Retinal pigment epithelial cell (primary cell): Measurements from ENCODE around the gene CARD8.
A peak's percentile ranks its signal among the peaks of the same experiment; 100 is the strongest.

Source experiments
- DNase-seq: peaks from one replicate; pipeline ENCODE4 v3.0.0-alpha.2; 2010; ENCODE audit warnings: low read depth
- H3K4me3 ChIP-seq: 2 replicates; pipeline ENCODE4 v1.5.1; 2011; ENCODE audit warnings: mild to moderate bottlenecking, low read length, control low read depth, moderate library complexity
- TF ChIP-seq, protein P1 (sequence below): conservative IDR thresholded peaks from 2 replicates; pipeline ENCODE4 v1.5.1; 2011; ENCODE audit warnings: low read depth, low read length, control low read depth, inconsistent platforms

CARD8 gene

GRCh38 chr19:48182434-48182833 is 73.3 kb downstream of the CARD8 start:
- TF ChIP-seq, protein P1, sequence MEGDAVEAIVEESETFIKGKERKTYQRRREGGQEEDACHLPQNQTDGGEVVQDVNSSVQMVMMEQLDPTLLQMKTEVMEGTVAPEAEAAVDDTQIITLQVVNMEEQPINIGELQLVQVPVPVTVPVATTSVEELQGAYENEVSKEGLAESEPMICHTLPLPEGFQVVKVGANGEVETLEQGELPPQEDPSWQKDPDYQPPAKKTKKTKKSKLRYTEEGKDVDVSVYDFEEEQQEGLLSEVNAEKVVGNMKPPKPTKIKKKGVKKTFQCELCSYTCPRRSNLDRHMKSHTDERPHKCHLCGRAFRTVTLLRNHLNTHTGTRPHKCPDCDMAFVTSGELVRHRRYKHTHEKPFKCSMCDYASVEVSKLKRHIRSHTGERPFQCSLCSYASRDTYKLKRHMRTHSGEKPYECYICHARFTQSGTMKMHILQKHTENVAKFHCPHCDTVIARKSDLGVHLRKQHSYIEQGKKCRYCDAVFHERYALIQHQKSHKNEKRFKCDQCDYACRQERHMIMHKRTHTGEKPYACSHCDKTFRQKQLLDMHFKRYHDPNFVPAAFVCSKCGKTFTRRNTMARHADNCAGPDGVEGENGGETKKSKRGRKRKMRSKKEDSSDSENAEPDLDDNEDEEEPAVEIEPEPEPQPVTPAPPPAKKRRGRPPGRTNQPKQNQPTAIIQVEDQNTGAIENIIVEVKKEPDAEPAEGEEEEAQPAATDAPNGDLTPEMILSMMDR: no peak
- DNase-seq: no peak
- H3K4me3 ChIP-seq: no peak overlapping the region

GRCh38 chr19:48181505-48181904 is 74.2 kb downstream of the CARD8 start:
- DNase-seq: no peak
- TF ChIP-seq, protein P1: no peak
- no peak overlapping the region for H3K4me3 ChIP-seq

DNA sequence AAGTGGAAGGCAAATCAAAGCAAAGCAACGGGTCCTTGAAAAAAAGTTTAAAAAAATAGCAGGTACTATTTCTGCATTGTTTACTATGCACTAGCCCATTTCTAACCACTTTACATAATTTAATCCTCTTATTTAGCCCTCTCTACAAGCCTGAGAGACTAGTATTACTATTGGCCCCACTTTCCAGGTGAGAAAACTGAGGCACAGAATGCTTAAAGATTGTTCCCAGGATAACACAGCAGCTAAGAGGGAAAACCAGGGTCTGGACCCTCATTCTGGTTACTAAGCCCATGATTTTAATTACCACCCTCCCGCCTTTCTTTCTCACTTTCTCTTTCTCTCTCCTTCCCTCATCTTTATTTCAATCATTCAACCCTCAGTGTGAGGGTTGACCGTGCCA is 79.5 kb downstream of the CARD8 start:
- no peak for DNase-seq
- no peak overlapping the region for H3K4me3 ChIP-seq
- TF ChIP-seq, protein P1: no peak

DNA sequence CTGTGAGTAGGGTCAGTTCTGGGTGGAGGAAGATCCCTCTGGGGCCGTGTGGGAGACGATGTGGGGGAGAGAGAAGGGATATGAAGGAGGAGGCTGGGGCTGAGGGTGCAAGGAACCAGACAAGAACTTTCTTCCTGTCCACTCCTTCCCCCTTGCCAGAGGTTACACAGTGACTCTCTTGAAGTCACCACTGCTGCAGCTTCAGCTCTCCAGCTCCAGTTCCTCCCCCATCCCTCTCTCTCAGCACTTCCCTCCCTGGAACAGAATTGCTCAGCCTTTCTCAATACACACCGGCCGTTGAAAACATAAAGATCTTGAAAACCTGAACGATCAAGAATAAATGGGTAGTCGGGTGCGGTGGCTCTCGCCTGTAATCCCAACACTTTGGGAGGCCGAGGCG is 80.1 kb downstream of the CARD8 start:
- no peak overlapping the region for H3K4me3 ChIP-seq
- TF ChIP-seq, protein P1: no peak
- DNase-seq: no peak

- TF ChIP-seq, protein P1: no peak
- DNase-seq: no peak
- H3K4me3 ChIP-seq: no peak overlapping the region
These were observed 81.2 kb downstream of the CARD8 start for GRCh38 chr19:48174445-48175030.

- DNase-seq: no peak
- H3K4me3 ChIP-seq: no peak overlapping the region
- TF ChIP-seq, protein P1: no peak
These were observed 84.0 kb downstream of the CARD8 start for GRCh38 chr19:48171710-48172109.

DNA sequence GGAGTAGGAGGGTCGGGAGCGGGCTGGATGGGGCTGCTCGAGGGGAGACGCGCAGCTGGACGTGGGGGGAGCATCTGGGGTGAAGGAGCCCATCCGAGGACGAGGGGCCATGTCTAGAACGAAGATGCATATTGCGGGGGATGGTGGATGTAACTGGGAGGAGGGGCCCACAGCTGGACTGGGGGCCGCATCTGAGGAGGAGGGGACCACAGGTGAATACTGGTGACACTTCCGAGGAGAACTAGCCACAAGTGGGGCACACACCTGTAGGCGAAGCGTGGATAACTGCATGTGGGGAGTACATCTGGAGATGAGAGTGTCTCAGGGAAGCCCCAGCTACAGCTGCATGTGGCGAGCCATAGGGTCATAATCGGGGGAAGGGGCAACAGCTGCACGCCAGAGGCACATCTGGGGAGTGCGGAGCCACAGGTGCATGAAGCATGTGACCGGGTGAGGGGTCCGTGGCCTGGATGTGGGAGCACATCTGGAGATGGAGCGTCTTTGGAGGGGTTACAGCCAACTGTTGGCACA is 84.8 kb downstream of the CARD8 start:
- TF ChIP-seq, protein P1: no peak
- H3K4me3 ChIP-seq: peak overlapping the region; percentile 84

More for the DNA sequence above, 84.8 kb downstream of the CARD8 start:
- no peak for DNase-seq
